ENCODE results near the gene CCL4. TPM values are rescaled to one million over a fixed set of nuclear protein-coding genes. Genes with fewer than 3 reads are reported as not detected.

Gene CCL4
- total RNA-seq, 1 experiment from 2014 or later = not detected

GRCh38 chr17:36106493-36106835 is 2.8 kb downstream of the CCL4 start:
- no peak overlapping the region for H2BK15ac ChIP-seq (ENCODE audit: low read depth, low read length)
- H3K14ac ChIP-seq (ENCODE audit: insufficient read depth, low read length) = no peak overlapping the region
- H3K79me2 ChIP-seq (ENCODE audit: insufficient read depth, low read length) = no peaks in the 10 kb centered on the region
- H4K91ac ChIP-seq (ENCODE audit: insufficient read length, low read depth, low read length) = no peak overlapping the region
- Mint-ChIP-seq H3K4me1 (peaks cover 8 to 17% of the 10 kb centered on the region in 2 experiments), H3K9me3 (peaks cover 0 to 3% of the 10 kb centered on the region in 2 experiments; a peak in 1 of 5 replicates), H3K36me3 (ENCODE audit: insufficient read depth in 1 of 3, low read depth in 3 of 3) (no peaks in the 10 kb centered on the region), H3K27me3 (ENCODE audit: low read depth) (peaks cover 11% of the 10 kb centered on the region), H3K27ac (no peak overlapping the region), H3K4me3 (no peak overlapping the region)
- H3K4ac ChIP-seq (ENCODE audit: low read depth, low read length) = no peak overlapping the region
- no peak overlapping the region for H2BK120ac ChIP-seq (ENCODE audit: low read depth, low read length, poor library complexity, severe bottlenecking)
- H2AK5ac ChIP-seq (ENCODE audit: insufficient read length, low read length) = no peak overlapping the region
- H3T11ph ChIP-seq (ENCODE audit: low read length) = no peak overlapping the region
- H3K56ac ChIP-seq (ENCODE audit: insufficient read length, low read depth, low read length) = no peak overlapping the region
- no peaks in the 10 kb centered on the region for H3K23me2 ChIP-seq (ENCODE audit: insufficient read length, low read depth, low read length, poor library complexity, severe bottlenecking)
- WGBS (ENCODE audit: extremely low coverage, insufficient read length, low lambda C conversion rate) = no CpG with 5 or more reads among the region's 6 CpGs
- H3K4me2 ChIP-seq (ENCODE audit: insufficient read depth, insufficient read length, low read length) = no peak overlapping the region
- H3K23ac ChIP-seq (ENCODE audit: insufficient read length, low read depth, low read length) = no peak overlapping the region
- H4K20me1 ChIP-seq (ENCODE audit: control insufficient read depth, insufficient read depth, insufficient read length) = no peaks in the 10 kb centered on the region
- no peak overlapping the region for H2BK5ac ChIP-seq (ENCODE audit: insufficient read length, low read length)
- no peaks in the 10 kb centered on the region for H3K9me3 ChIP-seq (ENCODE audit: control insufficient read depth, low read depth, low read length)
- H3K27ac ChIP-seq (ENCODE audit: insufficient read length, low read depth, low read length) = no peak overlapping the region
- no peaks in the 10 kb centered on the region for H3K79me1 ChIP-seq (ENCODE audit: insufficient read depth, low read depth, low read length, poor library complexity, severe bottlenecking)
- no peak overlapping the region for H4K8ac ChIP-seq (replicated peaks; ENCODE audit: insufficient read length, low read depth, low read length)
- H3K9ac ChIP-seq (ENCODE audit: extremely low read depth, insufficient read length, low read length) = no peak overlapping the region
- no peak overlapping the region for H2AFZ ChIP-seq (ENCODE audit: low read length)
- peak; percentile 7 for DNase-seq
- no peak overlapping the region for H4K5ac ChIP-seq (ENCODE audit: insufficient read length, low read depth, low read length)
- no peak overlapping the region for H2BK20ac ChIP-seq (ENCODE audit: low read depth, low read length, poor library complexity, severe bottlenecking)
- H3K4me1 ChIP-seq (ENCODE audit: insufficient read depth, low read length) = no peaks in the 10 kb centered on the region
- H2BK12ac ChIP-seq (ENCODE audit: insufficient read length, low read depth, low read length) = no peak overlapping the region
- TF ChIP-seq CTCF (conservative IDR thresholded peaks at IDR 0.05) = no peak
- H3K18ac ChIP-seq (ENCODE audit: insufficient read length, low read depth, low read length) = no peak overlapping the region
- no peaks in the 10 kb centered on the region for H3K27me3 ChIP-seq (ENCODE audit: insufficient read depth, low read length)

Data from H9 (cell line).